Left lung (tissue), 10 donors: ENCODE results near the gene RAF1. TPM values are rescaled to one million over a fixed set of nuclear protein-coding genes. Genes with fewer than 3 reads are reported as not detected.
"Not testable (repeated sequence)": the region's sequence is repeated elsewhere in the genome, so short reads cannot be mapped to it uniquely, and the experiment has no call there.

Experiments used
- ATAC-seq: fragments of 200-7000 bp; cut with Tn5 transposase; one replicate; pipeline ENCODE4 v1.9.1; 2020; ENCODE audit warnings: moderate library complexity
- DNase-seq, 4 donors: peaks; one replicate each; pipeline ENCODE4 v3.0.0-alpha.2; 2013 to 2020
- H3K27ac ChIP-seq, 2 donors: fragments of 200-600 bp; sonication (generic) in 1 of 2; one replicate each; pipeline versions ENCODE4 v1.5.0 to v1.8.0; 2020 to 2021
- H3K27me3 ChIP-seq, 2 donors: fragments of 200-600 bp; sonication (generic) in 1 of 2; one replicate each; pipeline versions ENCODE4 v1.5.0 to v1.8.0; 2020 to 2021
- H3K36me3 ChIP-seq, 2 donors: fragments of 200-600 bp; sonication (generic) in 1 of 2; one replicate each; pipeline versions ENCODE4 v1.5.0 to v1.8.0; 2020 to 2021
- H3K4me1 ChIP-seq, 2 donors: fragments of 200-600 bp; one replicate each; pipeline ENCODE4 v1.8.0; 2021
- H3K4me3 ChIP-seq, 2 donors: fragments of 200-600 bp; sonication (generic) in 1 of 2; one replicate each; pipeline versions ENCODE4 v1.5.0 to v1.8.0; 2020 to 2021; ENCODE audit warnings: mild to moderate bottlenecking in 1 of 2
- H3K9me3 ChIP-seq, 2 donors: fragments of 200-600 bp; sonication (generic) in 1 of 2; one replicate each; pipeline versions ENCODE4 v1.5.0 to v1.8.0; 2020 to 2021
- CTCF ChIP-seq, 2 donors: fragments of 200-600 bp; sonication (generic) in 1 of 2; IDR thresholded peaks; one replicate each; pipeline versions ENCODE4 v1.5.0 to v1.8.0; 2021; ENCODE audit warnings: antibody characterized with exemption in 2 of 2
- intact Hi-C, 2 donors: fragments of 100-400 bp; cut with DNase I; formaldehyde crosslinking; loops; one replicate each; pipeline versions ENCODE4 v1.11.2 to v1.14.2; 2022
- polyA plus RNA-seq, 6 donors: library from polyadenylated mRNA; unstranded; fragments of 120-200 nt; gene quantifications; one replicate each; pipeline ENCODE4 v1.2.1, GENCODE V29; 2013; ENCODE audit not compliant: insufficient read length in 6 of 6
- total RNA-seq, 2 donors: library from RNA; stranded (reverse); fragmentation: NEBNext Ultra II Directional; extraction: Animal tissue kit (Norgen Biotek cat#: 25700); gene quantifications; one replicate each; pipeline ENCODE4 v1.2.1, GENCODE V29; 2021
- donor health status: DM: no; HTN: yes; CAD: no.
- donor health status: DM: no; HTN: no; CAD: no.

Gene RAF1
- total and polyA plus RNA-seq, 8 donors, result 75.8 to 147 (median 128) TPM

GRCh38 chr3:12677616-12678015, 13.7 kb upstream of the RAF1 start:
- Histone ChIP-seq H3K4me1 (peaks cover 0 to 38% of the 10 kb centered on the region in 2 donors), H3K27ac (peak overlapping the region in 1 of 2 donors; percentile 92), H3K36me3 (no peaks in the 10 kb centered on the region), H3K27me3 (no peaks in the 10 kb centered on the region), H3K4me3 (no peak overlapping the region), H3K9me3 (no peaks in the 10 kb centered on the region)
- DNase-seq (no peak), ATAC-seq (no peak)
- TF ChIP-seq CTCF (IDR thresholded peaks at IDR 0.05), result no peak
- intact Hi-C loops, result no loop called here

- H3K27me3 ChIP-seq, result no peaks in the 10 kb centered on the region
- no peak for TF ChIP-seq CTCF (IDR thresholded peaks at IDR 0.05)
- no peak for ATAC-seq
- H3K4me3 ChIP-seq, result no peak overlapping the region
- H3K27ac ChIP-seq, result peak overlapping the region in 1 of 2 donors; percentile 92
- no peaks in the 10 kb centered on the region for H3K9me3 ChIP-seq
- H3K4me1 ChIP-seq, result peaks cover 0 to 20% of the 10 kb centered on the region in 2 donors
- intact Hi-C loops, result no loop called here
- no peak for DNase-seq
- no peaks in the 10 kb centered on the region for H3K36me3 ChIP-seq
These were observed 11.3 kb upstream of the RAF1 start for GRCh38 chr3:12675115-12675810.

- H3K27ac ChIP-seq, ATAC-seq, DNase-seq, H3K4me3 ChIP-seq, intact Hi-C loops, H3K36me3 ChIP-seq, H3K27me3 ChIP-seq, H3K9me3 ChIP-seq: not testable (repeated sequence)
- peaks cover 0 to 20% of the 10 kb centered on the region in 2 donors for H3K4me1 ChIP-seq
These were observed 10.2 kb upstream of the RAF1 start for GRCh38 chr3:12673956-12674736.

- no peak overlapping the region for H3K27ac ChIP-seq
- TF ChIP-seq CTCF (IDR thresholded peaks at IDR 0.05), result no peak
- H3K9me3 ChIP-seq, result no peaks in the 10 kb centered on the region
- H3K4me3 ChIP-seq, result no peak overlapping the region
- no peaks in the 10 kb centered on the region for H3K36me3 ChIP-seq
- H3K4me1 ChIP-seq, result peaks cover 0 to 2% of the 10 kb centered on the region in 2 donors
- intact Hi-C loops, result no loop called here
- H3K27me3 ChIP-seq, result no peaks in the 10 kb centered on the region
- ATAC-seq, result no peak
- DNase-seq, result no peak
These were observed 7.2 kb upstream of the RAF1 start for GRCh38 chr3:12671120-12671450.

GRCh38 chr3:12670365-12671119, 6.6 kb upstream of the RAF1 start:
- no peaks in the 10 kb centered on the region for H3K4me1 ChIP-seq
- no peak overlapping the region for H3K27ac ChIP-seq
- H3K36me3 ChIP-seq, result no peaks in the 10 kb centered on the region
- H3K9me3 ChIP-seq, result no peaks in the 10 kb centered on the region
- TF ChIP-seq CTCF (IDR thresholded peaks at IDR 0.05), result no peak
- ATAC-seq (no peak), DNase-seq (no peak)
- H3K27me3 ChIP-seq, result no peaks in the 10 kb centered on the region
- H3K4me3 ChIP-seq, result no peak overlapping the region
- intact Hi-C loops, result no loop called here
